NT2/D1 (cell line): ENCODE measurements around the gene GAS7.

Source experiments
- SUZ12 ChIP-seq: IDR thresholded peaks from 2 replicates; pipeline ENCODE4 v1.6.1; 2011; ENCODE audit not compliant: insufficient read length, insufficient read depth; ENCODE audit errors: extremely low read depth
- ZNF274 ChIP-seq: IDR thresholded peaks from 2 replicates; pipeline ENCODE4 v1.6.1; 2011; ENCODE audit warnings: mild to moderate bottlenecking, low read depth, low read length

DNA sequence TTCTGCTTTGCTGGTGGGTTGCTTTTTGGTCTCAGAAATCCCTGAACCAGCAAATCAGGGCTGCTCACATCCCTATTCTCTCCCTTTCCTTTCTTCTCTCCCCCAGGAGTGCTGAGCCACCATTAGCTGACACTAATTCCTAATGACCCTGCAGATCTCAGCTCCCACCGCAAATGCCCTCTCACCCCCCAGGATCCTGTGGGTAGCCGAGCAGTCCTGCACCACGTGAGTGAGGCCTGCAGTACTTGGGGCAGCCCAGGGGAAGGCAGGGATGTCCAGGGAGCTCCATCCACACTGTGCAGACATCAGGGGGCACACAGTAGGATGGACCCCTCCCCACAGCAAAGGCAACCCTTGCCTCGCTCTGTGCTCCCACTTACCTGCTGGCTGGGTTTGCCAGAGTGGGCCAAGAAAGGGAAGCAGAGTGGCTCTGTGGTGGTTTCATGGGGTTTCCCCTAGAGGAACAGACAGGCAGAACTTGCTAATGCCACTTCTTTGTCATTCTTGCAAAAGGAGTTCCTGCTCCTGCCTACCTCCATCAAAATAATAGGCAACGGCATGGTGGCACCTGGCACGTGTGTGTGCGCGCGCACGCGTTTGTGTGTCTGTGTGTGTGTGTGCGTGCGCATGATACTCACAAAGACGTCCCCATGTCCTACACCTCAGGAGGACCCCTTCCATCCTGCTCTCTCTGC lies 135.6 kb downstream of the GAS7 start:
- TF ChIP-seq SUZ12 = no peak
- TF ChIP-seq ZNF274 = no peak
